ENCODE data around the gene TRO.

Gene TRO, protein sequence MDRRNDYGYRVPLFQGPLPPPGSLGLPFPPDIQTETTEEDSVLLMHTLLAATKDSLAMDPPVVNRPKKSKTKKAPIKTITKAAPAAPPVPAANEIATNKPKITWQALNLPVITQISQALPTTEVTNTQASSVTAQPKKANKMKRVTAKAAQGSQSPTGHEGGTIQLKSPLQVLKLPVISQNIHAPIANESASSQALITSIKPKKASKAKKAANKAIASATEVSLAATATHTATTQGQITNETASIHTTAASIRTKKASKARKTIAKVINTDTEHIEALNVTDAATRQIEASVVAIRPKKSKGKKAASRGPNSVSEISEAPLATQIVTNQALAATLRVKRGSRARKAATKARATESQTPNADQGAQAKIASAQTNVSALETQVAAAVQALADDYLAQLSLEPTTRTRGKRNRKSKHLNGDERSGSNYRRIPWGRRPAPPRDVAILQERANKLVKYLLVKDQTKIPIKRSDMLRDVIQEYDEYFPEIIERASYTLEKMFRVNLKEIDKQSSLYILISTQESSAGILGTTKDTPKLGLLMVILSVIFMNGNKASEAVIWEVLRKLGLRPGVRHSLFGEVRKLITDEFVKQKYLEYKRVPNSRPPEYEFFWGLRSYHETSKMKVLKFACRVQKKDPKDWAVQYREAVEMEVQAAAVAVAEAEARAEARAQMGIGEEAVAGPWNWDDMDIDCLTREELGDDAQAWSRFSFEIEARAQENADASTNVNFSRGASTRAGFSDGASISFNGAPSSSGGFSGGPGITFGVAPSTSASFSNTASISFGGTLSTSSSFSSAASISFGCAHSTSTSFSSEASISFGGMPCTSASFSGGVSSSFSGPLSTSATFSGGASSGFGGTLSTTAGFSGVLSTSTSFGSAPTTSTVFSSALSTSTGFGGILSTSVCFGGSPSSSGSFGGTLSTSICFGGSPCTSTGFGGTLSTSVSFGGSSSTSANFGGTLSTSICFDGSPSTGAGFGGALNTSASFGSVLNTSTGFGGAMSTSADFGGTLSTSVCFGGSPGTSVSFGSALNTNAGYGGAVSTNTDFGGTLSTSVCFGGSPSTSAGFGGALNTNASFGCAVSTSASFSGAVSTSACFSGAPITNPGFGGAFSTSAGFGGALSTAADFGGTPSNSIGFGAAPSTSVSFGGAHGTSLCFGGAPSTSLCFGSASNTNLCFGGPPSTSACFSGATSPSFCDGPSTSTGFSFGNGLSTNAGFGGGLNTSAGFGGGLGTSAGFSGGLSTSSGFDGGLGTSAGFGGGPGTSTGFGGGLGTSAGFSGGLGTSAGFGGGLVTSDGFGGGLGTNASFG (N-terminal part only)

DNA sequence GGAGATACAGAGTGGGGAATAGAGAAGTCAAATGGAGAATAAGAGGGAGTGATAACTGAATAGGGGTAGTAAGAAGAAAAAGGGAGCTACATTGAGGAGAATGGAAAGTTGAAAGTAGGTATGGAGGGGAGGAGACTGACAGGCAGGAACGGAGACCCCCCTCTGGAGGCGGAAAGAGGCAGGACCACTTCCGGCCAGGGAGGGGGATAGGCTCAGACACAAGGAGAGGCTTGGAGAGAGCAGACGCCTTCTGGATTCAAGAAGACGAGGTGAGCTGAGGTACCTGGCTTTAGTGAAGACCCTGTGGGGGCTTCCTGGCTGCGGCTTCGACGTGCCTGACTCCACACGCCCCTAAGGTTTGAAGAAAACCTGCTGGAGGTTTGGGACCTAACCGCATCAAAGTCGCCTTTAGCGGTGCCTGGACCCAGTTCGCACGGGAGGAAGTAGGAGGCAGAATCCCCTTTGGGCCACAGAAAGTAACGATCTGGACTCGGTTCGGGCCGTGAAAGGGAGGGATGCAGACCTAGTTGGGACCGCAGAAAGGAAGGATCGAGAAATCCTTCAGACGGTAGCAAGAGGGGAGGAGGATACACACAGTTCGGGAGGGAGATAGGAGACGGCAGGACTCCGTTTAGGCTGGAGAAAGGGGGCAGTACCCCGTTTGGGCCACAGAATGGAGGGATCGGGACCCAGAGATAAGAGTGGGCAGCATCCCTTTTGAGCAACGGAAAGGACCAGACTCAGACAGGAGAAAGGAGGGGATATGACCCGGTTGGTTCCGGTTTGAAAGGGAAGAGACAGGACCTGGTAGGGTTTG, at the start of gene TRO:
Gene TRO (plus strand): TSS at position 215 of the 817 bp plus-strand sequence. CDS start 1,423 bp downstream, outside the sequence.
- DNase-seq = peak; percentile 28

DNA sequence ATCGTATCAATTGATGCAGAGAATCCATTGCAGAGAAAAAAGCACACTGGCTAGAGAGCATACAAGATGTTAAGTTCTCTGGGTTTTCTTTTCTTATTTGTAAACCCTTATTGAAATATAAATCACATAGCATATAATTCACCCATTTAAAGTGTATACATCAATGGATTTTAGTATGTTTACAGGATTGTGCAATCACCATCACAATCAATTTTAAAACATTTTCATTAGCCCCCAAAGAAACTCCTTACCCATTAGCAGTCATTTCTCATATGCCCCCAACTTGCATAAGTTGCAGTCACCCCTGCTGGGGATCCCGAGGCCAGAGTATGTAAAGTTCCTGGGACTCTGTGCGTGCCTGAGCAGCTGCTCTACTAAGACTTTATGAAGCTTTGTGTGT, 34.9 kb upstream of the TRO start:
- DNase-seq = no peak

DNA sequence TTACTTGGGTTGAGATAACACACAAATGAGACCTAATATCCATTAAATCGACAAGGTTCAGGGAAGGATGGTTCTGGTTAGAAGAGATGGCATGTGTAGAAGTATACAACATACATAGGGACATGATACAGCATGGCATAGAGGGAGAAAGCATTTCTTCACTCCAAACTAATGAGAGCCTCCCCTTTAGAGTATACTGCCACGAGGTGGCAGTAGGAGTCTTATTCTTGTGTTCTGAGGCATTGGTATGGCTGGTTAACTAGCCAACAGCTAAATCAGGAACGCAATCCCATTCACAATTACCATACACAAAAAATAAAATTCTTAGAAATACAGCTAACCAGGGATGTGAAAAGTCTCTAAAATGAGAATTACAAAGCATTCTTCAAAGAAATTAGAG, 29.1 kb upstream of the TRO start:
- DNase-seq = peak; percentile 21

- no peak for DNase-seq
Observed at GRCh38 chrX:54894159-54894558, 26.5 kb upstream of the TRO start.

- no peak for DNase-seq
Observed at GRCh38 chrX:54909941-54910340, 10.7 kb upstream of the TRO start.

- peak; percentile 84 for DNase-seq
Observed at GRCh38 chrX:54921427-54922021, 900 bp downstream of the TRO start.

DNA sequence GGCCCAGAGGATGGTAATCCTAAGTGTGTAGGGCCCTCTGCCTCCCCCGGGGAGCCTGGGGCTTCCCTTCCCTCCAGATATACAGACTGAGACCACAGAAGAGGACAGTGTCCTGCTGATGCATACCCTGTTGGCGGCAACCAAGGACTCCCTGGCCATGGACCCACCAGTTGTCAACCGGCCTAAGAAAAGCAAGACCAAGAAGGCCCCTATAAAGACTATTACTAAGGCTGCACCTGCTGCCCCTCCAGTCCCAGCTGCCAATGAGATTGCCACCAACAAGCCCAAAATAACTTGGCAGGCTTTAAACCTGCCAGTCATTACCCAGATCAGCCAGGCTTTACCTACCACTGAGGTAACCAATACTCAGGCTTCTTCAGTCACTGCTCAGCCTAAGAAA, 1.9 kb downstream of the TRO start:
- DNase-seq = no peak

GRCh38 chrX:54923376-54923775, 2.8 kb downstream of the TRO start:
- no peak for DNase-seq

DNA sequence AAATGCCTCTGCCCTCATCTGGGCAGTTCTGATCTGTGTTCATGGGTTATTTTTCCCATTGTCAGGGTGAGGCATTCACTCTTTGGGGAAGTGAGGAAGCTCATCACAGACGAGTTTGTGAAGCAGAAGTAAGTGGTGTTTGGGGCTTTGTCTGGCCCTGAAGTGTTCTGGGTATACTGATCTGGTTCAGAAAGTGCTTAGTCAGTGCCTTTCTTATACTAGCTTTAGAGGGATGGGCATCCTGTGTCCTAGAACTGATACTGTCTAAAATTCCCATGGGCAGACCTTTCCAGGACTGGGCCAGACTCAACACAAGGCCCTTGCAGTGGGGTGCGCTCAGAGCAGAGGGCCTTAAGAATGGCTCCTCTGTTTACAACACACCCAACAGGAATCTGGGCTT, 6.4 kb downstream of the TRO start:
- no peak for DNase-seq

DNA sequence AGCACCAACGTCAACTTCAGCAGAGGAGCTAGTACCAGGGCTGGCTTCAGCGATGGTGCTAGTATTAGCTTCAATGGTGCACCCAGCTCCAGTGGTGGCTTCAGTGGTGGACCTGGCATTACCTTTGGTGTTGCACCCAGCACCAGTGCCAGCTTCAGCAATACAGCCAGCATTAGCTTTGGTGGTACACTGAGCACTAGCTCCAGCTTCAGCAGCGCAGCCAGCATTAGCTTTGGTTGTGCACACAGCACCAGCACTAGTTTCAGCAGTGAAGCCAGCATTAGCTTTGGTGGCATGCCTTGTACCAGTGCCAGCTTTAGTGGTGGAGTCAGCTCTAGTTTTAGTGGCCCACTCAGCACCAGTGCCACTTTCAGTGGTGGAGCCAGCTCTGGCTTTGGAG, 8.3 kb downstream of the TRO start:
- DNase-seq = no peak

- DNase-seq = no peak
Observed at GRCh38 chrX:54930291-54931049, 9.8 kb downstream of the TRO start.

DNA sequence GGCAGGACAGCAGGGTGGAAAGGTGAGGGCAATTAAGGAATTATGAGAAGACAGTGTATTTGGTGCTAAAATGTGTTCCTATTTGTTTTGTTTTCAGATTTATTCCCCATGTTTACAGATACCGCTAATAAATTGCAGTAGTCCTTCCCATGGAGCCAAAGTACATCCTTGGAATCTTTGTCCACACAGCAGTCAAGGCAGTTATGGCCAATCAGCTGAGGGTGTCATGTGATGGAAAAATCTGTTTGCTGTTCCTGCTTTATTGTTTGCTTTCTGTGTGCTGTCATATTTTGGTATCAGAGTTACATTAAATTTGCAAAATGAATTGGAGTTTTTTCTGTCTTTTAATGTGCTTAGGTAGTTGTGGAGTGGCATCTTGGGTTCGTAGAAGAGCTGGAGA, 10.5 kb downstream of the TRO start:
- no peak for DNase-seq

DNA sequence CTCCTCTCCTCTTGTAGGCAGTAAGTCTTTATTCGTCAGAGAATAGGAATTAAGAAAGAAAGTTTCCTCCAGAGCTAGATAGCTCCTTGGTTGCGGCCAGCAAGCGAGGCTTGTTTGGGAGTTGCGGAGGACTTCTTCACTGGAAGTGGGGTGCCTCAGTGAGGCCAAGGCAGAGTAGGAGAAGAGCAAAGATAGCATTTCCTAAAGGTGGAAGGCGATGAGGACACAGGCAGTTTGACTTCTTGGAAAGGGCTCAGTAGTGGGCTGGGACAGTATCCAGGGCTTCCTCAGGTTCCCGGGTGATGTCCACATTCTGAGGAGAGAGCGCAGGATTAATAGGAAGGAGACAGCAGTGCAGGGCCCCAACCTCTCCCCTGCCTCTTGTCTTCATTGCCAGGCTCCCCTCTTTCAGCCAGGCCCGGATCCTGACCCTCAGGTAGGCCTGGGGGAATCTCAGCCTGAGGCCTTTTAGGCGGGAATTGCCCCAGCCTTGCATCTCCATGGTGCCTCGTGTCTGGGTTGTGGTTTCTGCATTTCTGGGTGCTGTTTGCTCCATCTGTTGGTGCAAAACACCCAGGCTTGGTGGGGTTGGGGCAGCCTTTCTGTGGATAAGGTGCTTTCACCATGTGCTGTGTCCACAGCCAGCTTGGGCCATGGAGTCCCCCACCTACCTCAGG, 12.7 kb downstream of the TRO start:
- DNase-seq = no peak

- DNase-seq = no peak
Observed at GRCh38 chrX:54934058-54934457, 13.4 kb downstream of the TRO start.

DNA sequence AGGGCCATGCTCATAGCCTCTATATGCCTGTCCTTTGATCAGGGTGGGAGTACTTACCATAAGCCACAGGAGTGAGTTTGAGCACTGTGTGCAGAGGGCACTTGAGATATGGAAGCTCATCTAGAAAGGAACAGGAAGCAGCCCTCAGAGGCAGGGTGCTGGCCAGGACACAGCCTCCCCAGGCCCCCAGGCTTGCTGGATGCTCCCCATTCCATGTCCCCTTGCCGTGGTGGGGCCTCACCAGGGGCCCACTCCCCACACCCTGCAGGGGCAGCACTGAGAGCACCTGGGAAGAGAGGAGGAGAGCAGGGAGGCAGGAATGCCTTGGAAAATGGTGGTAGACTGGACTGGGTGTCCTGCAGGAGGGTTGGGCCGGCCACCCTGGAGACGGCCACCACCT, 14.3 kb downstream of the TRO start:
- no peak for DNase-seq

GRCh38 chrX:54935306-54935705, 14.7 kb downstream of the TRO start:
- no peak for DNase-seq

DNA sequence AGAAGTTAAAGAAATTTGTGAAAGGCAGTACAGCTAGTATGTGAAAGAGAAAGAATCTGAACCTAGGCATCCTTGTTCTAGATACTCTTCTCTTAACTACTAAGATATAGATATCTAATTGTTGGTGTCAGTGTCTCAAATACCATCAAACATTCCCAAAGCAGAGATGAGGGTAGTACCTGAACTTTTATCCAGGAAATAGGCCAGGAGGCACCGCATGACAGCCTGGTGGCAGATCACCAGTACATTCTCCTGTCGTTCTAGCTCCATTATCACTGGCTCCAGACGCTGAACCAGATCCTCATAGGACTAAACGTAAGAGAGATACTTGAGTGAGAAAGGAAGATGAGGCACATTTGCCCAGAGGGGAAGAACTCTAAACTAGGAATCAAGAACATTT, 16.8 kb downstream of the TRO start:
- no peak for DNase-seq

GRCh38 chrX:54944816-54945215, 24.2 kb downstream of the TRO start:
- DNase-seq = no peak

DNA sequence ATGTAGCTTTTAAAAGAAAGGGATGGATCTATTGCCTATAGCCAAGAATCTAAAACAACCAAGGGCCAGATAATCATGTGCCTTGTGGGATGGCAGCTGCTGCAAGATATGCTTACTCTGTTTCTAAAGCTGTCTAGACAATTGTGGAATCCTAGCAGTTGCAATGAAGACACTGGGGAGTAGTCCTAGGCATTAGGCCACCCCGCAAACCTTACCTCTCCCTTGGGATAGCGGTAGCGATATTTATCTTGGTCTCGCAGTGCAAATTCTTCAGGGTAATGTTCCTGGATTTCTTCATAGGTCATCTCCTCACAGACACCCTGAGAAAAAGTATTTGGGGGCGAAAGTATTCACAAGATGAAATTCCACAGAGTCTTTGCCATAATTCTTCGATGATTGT, 24.6 kb downstream of the TRO start:
- no peak for DNase-seq

GRCh38 chrX:54950730-54951375, 30.2 kb downstream of the TRO start:
- no peak for DNase-seq
